M059J (cell line): ENCODE measurements around the gene MUC2. TPM values are rescaled to one million over a fixed set of nuclear protein-coding genes. Genes with fewer than 3 reads are reported as not detected.

Source experiments
- DNase-seq: peaks from one replicate; pipeline ENCODE4 v3.0.0-alpha.2; 2012; ENCODE audit warnings: low read depth
- total RNA-seq: library from RNA; depleted of rRNA; stranded (reverse); fragments of >200 nt; shearing (Covaris generic); gene quantifications from 2 replicates; pipeline ENCODE4 v1.2.3, GENCODE V29; 2014; rRNA removed

MUC2 gene
- total RNA-seq, 1 experiment from 2014 or later, result not detected

DNA sequence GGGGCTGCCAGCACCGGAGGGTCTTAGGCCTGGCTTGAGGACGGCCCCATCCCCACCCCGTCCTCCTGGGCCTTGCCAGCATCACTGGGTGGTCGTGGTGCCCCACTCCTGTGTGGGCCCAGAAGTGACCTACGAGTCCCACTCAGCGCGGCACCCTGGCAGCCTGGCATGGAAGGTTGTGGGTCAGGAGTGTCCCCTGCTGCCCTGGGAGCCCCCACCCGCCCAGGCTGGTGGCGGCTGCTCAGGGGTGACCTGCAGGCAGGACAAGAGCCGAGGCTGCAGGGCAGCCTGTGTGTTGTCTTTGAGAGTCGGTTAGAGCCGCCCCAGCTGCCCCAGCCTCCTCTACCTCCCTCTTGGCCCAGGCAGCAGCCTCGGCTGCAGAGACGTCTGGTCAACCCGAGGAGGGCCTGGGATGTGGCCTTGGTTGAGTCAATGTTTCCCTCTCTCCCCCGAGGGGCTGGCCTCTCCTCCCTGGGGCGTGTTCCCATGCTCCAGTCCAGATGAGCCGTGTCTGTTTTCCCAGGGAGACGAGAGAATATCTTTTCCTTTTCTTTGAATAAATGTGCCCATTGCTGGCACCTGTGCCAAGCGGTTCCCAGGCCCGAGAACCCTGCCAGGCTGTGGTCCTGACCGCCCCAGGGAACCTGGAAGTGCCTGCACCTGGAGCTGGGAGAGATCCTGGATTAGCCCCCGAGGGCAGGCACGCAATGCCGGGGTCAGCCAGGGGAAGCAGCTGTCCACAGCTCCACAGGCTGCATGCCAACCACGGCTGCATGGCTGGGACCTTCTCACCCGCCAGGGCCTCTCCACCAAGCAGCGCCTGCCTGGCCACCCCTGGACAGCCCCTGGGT lies 47.4 kb downstream of the MUC2 start:
- DNase-seq, result peak; percentile 75

DNA sequence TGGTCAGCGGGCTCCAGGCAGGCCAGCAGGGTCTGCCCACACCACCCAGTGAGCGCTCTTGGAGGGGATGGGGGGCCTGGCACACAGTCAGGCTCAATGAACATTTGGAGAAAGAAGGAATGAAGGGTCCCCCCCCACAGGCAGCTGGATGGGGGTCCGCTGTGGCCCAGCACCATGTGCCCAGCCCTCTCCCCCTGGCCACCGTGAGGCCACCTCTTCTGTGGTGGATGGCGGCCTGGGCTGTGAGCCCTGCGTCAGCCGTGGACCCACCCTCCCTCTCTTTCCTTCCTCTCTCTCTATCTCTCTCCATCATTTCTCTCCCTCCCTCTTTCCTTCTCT lies 48.0 kb downstream of the MUC2 start:
- no peak for DNase-seq

DNA sequence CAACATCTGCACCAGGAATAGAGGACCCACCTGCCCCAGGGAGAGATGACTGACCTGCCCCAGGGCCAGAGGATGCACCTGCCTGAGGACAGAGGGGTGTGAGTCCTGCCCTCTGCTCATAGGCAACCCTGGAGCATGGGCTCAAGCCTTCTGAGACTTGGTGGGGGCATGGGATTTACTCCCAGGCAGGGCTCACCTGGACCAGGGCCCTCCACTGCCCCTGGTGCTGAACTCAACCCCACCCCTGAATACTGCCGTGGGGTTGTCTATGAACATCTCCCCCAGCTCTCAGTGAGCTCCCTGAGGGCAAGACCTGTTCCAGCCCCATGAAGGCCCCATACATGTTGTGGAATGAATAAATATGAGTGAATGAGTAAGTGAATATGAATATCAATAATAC lies 49.3 kb downstream of the MUC2 start:
- no peak for DNase-seq

Other genes with a start within 250 kb of the MUC2 start
- gene CRACR2B, start 247.0 kb upstream of the MUC2 start, total RNA-seq, result 2.1 and 9.6 TPM in 2 replicates
- gene CD151, start 241.9 kb upstream of the MUC2 start, total RNA-seq, result 588 and 642 TPM in 2 replicates
- gene POLR2L, start 232.3 kb upstream of the MUC2 start, total RNA-seq, result 147 and 201 TPM in 2 replicates
- 207 and 240 TPM in 2 replicates for gene TSPAN4, start 232.0 kb upstream of the MUC2 start, total RNA-seq
- gene CHID1, start 164.1 kb upstream of the MUC2 start, total RNA-seq, result 88.2 and 92.6 TPM in 2 replicates
- gene AP2A2, start 149.0 kb upstream of the MUC2 start, total RNA-seq, result 40.9 and 49.3 TPM in 2 replicates
- gene MUC6, start 38.2 kb upstream of the MUC2 start, total RNA-seq, result not detected in 2 replicates
- gene MUC5AC, start 83.1 kb downstream of the MUC2 start, total RNA-seq, result not detected in 2 replicates
- gene MUC5B, start 148.2 kb downstream of the MUC2 start, total RNA-seq, result not detected in 2 replicates
- gene TOLLIP, start 234.8 kb downstream of the MUC2 start, total RNA-seq, result 19.8 and 21.5 TPM in 2 replicates